Fibroblast of mammary gland (primary cell): ENCODE data around the gene CBLN3.

Source experiments
- DNase-seq: peaks from one replicate; pipeline ENCODE4 v3.0.0-alpha.2; 2010; ENCODE audit warnings: low read depth
- H3K4me3 ChIP-seq: 2 replicates; pipeline ENCODE4 v1.5.1; 2011; ENCODE audit warnings: low read depth, mild to moderate bottlenecking, low read length, moderate library complexity; ENCODE audit not compliant: control insufficient read depth
- CTCF ChIP-seq: conservative IDR thresholded peaks from 2 replicates; pipeline ENCODE4 v1.5.1; 2011; ENCODE audit warnings: low read depth, low read length, inconsistent platforms; ENCODE audit not compliant: control insufficient read depth, insufficient read depth

CBLN3 gene

DNA sequence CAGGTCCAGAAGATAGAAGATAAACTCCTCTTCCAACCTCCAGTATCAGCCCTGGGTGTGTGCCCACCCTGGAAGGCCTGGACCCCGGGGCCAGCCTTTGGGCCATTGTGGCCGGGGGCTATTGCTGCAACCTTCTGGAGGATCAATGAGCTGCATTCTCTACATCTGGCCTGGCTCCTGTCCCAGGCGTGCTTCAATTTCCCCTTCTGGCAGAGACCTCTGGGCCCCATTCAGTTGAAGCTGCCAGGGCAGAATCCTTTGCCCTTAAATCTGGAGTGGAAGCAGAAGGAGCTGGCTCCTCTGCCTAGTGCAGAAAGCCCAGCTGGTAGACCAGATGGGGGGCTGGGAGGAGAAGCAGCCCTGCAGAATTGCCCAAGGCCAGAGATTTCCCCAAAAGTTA lies 20.7 kb downstream of the CBLN3 start:
- no peak for TF ChIP-seq CTCF
- no peak overlapping the region for H3K4me3 ChIP-seq
- no peak for DNase-seq

GRCh38 chr14:24407608-24408325 lies 21.7 kb downstream of the CBLN3 start:
- no peak for TF ChIP-seq CTCF
- DNase-seq: no peak
- H3K4me3 ChIP-seq: no peak overlapping the region

- DNase-seq: no peak
- no peak for TF ChIP-seq CTCF
- H3K4me3 ChIP-seq: no peak overlapping the region
Measured at GRCh38 chr14:24406416-24406815, 23.1 kb downstream of the CBLN3 start.

DNA sequence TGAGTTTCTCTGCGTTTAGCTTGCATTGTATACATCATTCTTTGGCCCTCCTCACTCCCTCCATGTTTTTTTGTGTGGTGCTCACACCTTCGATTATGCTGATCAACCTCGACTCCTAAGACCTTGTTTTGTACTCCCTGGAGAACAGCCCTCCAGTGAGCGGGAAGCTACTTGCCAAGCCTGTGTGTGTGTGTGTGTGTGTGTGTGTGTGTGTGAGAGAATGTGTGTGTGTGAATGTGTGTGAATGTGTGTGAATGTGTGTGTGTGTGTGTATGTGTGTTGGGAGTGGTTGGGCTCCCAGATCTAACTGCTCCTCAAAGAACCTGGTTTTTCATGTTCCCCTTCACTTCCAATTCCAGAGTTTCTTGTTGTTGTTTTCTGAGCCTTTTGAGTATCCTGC lies 24.7 kb downstream of the CBLN3 start:
- no peak overlapping the region for H3K4me3 ChIP-seq
- TF ChIP-seq CTCF: no peak
- no peak for DNase-seq

- no peak overlapping the region for H3K4me3 ChIP-seq
- peak; percentile 30 for DNase-seq
- TF ChIP-seq CTCF: no peak
Measured at GRCh38 chr14:24403294-24403998, 26.0 kb downstream of the CBLN3 start.

DNA sequence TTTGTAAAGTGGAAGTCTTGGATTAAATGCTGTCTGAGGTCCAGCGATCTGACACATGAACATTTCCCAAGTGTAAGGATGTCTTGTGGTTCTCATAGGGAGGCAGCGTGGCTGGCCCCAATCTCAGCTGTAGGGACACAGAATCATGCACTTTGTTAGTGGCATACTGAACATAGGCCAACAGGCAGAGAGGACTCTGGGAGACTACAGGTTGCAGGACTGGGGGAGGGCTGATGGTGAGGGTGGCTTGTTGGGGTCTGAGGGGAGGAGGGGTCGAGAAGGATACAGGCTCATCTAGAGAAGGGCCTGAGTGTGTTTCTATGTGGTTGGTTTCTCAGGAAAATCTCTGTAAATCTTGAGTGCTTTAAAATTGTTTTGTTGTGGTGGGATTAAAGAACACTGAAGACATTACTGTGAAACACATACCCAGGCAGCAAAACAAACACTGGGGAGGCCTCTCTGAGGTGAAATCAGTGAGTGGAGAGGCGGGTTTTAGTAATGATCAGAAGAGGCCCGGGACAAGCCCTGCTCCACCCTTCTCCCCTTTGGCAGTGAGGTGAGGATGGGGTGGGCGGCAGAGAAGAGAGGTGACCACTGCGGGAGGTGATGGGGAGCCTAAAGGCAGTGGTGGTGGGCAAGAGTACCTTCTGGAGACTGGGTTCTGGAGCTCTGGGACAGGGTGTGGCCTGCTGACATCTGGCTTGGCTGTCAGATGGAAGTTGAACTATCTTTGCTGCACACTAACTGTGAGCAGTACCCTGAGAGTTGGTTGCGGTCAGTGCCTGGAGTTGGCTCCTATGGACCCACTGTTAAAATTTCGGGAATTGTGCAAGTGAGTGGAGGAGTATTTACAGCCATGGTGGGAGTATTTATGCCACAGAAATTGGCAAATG lies 27.4 kb downstream of the CBLN3 start:
- H3K4me3 ChIP-seq: no peak overlapping the region
- DNase-seq: no peak
- TF ChIP-seq CTCF: no peak
